ENCODE measurements around the gene TMEM108.

GRCh38 chr3:133047980-133048379 lies 9.8 kb downstream of the TMEM108 start:
- TF ChIP-seq CTCF (conservative IDR thresholded peaks at IDR 0.05), result no peak
- TF ChIP-seq ZFX (IDR thresholded peaks at IDR 0.05), result no peak
